Neural progenitor cell (in vitro differentiated cells): Measurements from ENCODE around the gene IL22RA2.

Source experiments
- CTCF ChIP-seq: fragments of 200-600 bp; sonication (generic); IDR thresholded peaks from 2 replicates; pipeline ENCODE4 v1.5.1; 2017; ENCODE audit warnings: antibody characterized with exemption, mild to moderate bottlenecking
- EZH2 ChIP-seq: fragments of 200-600 bp; sonication (generic); IDR thresholded peaks from 2 replicates; pipeline ENCODE4 v1.6.1; 2017; ENCODE audit warnings: antibody characterized with exemption, mild to moderate bottlenecking, moderate library complexity

- TF ChIP-seq CTCF (no peak), EZH2 (no peak)
These were observed 24.4 kb downstream of the IL22RA2 start for GRCh38 chr6:137149035-137149393.
